HG03521 (cell line): Measurements from ENCODE around the gene GRK5.

Source experiments
- ATAC-seq: cut with Tn5 transposase; IDR thresholded peaks from one replicate; pipeline ENCODE4 v1.9.1; 2021; ENCODE audit warnings: mild to moderate bottlenecking, moderate library complexity; ENCODE audit not compliant: unreplicated experiment

GRK5 gene

DNA sequence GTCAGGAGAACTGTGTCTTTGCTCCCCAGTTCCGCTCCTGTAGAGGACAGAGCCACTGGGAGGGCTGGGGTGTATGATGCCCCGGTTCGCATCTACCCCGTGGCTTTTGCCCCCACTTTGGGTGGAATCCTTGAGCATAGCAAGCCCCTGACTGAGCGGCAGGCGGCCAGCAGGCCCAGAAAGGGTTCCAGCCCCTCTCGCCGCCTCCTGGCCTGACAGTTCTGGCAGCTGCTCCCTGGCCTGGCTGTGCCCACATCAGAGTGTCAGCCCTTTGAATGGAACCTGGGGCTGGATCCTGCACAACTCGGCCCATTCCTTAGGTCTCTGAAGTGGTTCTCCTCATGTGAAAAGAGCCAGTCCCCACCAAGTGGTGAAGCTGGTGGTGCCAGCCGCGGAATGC lies 106.7 kb downstream of the GRK5 start:
- no peak for ATAC-seq

DNA sequence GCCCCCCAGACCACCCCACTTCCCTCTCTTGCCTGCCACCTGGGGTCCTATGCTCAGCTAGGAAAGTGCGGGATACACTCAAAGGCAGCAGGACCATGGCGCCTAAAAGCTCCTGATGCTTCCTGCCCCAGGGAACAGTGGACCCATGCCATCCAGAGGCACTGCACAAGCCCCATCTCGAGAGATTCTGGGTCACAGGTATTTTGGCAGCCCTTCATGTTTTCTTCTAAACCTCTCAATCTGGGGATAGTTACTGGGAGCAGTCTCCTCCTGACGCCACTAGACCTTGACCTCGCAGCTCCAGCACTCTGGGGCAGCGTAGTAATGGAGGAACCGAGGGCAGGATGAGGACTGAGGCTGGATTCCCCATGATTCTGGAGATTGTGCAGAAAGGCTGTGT lies 107.1 kb downstream of the GRK5 start:
- ATAC-seq = no peak

DNA sequence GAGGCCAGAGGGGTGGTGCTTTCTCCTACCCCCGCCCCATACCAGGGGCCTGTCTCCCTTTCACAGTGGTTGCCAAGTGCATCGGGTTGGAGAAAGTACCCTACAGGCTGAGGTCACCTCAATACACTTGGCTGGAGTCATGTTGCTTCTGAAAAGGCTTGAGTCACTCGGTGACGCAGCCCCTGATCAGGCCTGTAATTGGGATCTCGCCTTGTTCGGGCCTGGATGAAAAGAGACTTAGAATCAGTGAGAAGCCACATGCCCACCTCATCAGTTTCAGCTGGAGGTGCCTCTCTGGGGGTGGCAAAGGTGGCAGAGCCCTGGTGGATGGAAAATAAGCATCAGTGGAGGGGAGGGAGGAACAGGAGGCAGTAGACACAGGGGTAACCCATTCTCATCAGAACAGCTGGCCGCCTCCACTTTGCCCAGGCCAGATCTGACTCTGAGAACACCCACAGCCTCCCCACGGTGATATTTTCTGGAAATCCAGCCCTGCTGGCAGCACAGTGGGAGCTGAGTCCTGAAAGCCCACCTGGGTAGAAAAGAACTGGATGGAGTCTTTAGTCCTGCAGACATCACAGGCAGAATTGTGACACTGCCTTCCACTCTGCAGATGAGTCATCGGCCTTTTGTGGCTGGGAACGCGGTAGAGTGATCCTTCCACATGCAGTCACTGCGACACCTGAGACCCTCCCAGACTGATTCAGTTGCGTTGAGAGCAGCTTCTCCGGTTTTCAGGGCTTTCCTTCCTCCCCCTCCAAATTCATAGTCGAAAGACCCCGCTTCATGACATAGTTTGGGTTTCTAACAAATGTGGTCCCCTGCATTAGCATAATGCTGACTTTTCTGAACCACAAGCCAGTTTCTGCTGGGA lies 108.0 kb downstream of the GRK5 start:
- peak; percentile 47 for ATAC-seq

DNA sequence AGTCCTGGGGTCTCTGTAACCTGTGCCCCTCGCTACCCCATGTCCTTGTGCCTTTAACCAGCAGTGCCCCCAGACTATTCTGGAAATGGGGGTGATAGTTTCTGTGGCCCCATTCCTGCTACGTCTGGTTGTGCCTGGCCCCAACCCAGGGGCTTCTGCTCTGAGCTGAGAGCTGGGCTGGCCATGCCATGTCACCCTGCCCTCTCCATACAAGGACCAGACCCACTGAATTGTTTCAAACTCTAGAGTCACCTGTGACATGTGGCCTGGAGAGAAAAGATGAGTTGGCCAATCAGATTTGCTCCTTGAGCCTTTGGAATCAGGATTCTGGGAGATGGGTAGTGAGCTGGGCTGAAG lies 108.6 kb downstream of the GRK5 start:
- ATAC-seq = no peak

DNA sequence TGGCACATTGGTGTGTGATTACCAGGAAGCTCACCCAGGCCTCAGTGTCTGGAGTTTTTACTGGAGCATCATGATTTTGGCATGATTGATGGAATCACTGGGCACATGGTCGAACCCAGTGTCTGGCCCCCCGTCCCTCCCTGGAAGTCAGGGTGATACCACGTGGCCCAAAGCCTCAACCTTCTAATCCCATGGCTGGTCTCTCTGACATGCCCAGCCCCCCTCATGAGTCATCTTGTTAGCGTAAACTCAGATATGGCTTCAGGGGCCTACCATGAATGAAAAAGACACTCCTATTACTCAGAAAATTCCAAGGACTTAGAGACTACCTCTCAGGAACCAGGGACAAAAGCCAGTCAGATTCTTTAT lies 109.3 kb downstream of the GRK5 start:
- no peak for ATAC-seq

DNA sequence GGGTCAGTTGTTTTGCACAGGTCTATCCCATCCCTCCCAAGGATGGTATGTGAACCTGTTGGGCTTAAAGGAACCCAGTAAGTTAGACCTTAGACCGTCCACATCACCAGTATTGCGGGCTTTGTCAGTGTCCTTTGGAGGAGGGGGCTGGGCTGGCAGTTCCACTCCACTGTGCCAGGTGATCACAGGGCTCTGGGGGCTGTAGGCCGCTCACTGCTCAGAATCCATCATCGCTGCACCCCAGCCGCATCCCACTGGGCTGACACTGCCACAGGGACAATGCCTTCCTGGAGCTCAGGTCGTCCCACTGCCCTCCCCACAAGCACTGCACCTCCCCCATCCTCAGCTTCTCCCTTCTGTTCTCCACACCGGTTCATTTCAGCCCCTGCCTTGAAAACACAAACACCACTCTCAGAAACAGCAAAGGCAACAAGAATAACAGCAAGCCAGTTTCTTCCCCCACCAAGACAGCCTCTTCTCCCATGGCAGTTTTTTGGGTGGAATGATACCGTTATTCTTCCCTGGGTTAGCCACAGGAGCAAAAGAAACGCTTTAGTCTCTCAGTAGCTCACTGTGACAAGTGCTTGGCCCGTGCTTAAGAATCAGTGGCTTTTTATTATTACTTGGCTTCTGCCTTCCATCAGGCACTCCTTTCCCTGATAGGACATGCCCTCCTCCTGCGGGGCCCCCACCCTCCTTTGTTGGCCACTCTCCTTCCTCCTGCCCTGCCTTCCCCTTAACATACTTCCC lies 111.2 kb downstream of the GRK5 start:
- ATAC-seq = no peak

DNA sequence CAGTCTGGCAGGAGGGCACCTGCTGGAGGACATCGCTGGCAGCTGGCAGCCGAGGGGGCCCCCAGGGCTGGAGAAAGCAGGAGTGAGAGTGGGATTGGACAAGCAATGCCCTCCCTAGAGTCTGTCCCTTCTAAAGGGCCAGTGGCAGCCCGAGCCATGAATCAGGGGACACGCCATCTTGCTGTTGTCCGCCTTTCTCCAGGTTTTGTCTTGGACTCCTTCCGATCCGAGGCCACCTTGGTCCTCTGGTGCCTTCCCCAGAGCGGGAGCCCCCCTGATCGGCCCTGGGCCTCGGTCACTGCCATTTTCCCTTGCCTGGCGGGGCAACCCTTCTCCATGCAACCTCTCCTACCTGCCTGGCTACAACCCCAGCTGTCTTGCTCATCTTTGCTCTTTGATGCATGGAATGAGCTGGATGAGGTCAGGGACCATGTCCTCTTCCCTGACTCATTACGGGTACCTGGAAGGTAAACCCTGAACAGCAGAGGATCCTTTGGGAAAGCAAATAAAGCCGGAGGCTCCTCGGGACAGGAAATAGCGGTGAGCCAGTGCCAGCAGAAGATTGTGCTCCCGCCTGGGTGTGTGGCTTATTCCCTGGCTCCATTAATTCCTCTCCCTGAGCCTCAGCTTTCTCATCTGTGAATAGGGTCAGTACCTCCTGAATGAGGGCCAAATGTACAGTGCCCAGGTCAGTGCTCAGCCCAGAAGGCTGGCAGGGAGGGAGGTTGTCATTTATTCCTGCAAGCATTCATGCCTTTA lies 112.0 kb downstream of the GRK5 start:
- ATAC-seq = no peak

DNA sequence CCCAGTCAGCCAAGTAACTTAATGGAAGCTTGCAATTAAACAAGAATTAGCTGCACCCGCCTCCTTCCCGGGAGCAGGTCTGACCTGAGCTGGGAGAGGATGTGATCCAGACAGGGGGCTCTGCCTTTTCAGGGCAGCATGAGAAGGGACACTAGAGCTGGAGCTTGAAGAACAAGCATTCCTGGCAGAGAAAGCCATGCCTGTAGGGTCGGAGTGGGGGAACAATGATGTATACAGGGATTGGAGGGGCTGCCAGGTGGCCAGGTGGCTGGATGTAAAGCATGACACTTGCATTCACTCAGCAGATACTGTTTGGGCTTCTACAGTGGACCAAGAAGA lies 112.5 kb downstream of the GRK5 start:
- no peak for ATAC-seq

DNA sequence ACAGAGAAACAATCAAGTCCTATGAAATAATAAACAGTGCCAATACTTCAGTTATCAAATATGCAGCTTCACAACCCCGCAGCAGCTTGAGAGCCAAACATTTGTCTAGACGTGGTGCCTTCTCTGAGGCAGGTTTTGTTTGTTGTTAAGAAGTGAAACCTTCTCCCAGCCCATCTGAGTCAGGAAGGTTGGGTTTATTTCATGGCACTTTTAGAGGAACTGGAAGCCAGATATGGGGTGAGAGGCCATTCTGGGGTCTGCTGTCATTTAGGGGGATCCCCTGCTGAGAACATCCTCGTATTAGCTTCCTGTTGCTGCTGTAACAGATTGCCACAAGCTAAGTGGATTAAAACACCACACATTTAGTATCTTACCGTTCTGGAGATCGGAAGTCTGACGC lies 113.6 kb downstream of the GRK5 start:
- no peak for ATAC-seq

DNA sequence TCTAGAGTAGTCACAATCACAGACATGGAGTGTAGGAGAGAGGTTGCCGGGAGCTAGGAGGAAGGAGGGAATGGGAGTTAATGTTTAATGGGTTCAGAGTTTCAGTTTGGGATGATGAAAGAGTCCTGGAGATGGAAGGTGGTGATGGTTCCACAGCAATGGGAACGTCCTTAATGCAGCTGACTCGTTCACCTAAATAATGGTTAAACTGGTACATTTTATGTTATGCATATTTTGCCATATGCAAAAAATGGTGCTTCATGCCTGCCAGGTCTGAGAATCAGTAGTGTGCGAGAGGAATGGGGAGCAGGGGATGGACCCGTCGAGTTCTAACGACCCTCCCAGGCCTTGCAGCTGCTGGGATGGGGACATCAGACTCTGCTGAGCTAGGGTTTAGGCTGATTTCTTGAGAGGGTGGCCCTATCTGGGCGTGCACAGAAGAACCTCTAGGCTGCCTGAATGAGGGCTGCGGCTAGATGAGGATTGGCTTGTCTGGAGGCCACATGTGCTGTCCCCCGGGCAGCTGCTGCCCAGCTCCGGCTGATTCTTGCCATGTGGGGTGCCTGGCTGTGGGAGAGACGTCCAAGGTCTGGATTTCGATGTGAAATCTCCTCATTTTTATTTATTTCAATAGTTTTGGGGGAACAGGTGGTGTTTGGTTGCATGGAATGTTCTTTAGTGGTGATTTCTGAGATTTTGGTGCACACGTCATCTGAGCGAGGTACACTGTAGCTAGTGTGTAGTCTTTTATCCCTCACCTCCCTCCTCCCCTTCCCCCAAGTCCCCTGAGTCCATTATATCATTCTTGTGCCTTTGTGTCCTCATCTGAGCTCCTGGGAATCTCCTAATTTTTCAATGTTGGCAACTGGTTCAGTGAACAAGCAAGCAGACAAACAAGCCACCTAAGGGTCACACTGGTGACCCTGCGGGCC lies 116.0 kb downstream of the GRK5 start:
- no peak for ATAC-seq

DNA sequence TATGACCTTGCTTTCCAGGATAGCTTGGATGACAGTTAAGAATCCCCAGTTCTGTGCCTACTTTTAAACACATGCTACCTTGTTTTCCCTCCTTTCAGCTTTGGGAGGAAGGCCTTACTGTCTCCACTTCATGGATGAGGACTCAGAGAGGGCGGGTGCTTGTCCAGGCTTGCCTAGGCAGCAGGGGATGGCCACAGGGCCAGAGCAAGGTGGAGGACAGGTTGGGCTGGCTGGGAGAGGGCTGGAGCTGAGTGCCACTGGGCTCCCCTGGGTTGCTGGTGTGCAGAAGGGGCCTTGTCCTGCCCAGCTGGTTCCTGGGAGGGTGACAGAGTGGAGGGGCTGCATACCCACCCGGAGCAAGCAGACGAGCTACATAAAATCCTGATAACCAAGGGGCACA lies 117.8 kb downstream of the GRK5 start:
- no peak for ATAC-seq

DNA sequence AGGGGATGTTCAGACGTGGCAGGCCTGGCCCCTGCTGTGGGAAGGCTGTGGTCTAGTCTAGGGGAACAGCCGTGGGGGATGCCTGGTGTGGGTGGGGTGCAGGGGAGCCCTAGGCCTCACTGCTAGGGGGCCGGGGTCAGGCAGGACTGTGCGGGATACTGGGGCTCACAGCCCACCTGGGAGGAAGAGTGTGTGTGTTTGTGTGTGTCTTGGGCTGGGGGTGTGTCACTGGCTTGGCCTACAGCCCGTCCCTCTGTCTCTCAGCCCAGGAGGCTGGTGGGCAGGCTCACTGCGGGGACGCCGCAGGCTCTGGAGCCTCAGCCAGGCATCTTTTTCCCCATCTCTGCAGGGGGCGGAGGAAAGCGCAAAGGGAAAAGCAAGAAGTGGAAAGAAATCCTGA lies 118.8 kb downstream of the GRK5 start:
- no peak for ATAC-seq

DNA sequence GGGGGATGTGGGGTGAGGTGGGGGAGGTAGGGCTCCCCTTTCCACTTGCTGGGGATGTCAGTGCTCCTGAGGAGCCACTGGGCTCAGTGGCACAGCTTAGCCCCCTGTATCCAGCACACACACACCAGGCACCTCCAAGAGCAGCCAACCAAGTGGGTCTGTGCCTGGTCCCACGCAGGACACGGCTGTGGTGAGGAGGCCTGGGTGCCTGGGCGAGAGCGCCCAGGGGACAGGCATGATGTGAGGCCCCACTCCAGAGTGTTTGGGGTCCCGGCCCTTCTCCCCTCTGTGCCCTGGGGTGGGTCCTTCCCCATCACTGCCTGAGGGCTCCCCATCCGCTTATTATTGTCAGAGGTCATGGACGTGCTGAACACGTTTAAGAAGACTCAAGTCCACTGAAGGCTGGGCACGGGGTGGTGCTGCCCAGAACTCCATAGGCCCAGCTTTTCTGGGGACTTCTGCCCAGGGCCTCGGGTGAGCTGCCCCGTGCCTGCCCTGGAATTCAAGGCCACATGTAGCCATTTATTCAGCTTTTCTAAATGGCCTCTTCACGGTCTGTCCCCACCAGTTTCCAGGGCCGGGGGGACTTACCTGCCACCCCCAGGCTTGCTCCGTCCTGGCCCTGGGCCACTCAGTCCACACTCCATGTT lies 119.8 kb downstream of the GRK5 start:
- no peak for ATAC-seq

DNA sequence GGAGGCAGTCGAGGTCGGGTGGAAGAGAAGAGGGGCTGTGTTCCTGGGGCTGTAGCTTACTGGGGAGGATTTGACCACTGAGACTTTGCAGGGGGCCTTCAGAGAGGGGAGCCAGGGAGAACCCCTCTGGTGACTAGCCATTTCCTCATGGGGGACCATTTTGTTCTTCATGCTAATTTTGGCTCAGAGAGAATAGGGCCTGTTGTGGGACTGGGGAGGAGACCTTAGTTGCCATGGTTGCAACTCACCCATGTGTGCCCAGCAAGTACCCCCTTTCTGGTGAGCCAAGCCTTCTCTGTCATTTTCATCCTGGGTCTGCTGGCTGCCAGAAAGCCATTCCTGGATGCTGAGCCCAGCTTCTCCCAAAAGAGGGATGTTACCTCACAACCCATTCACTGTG lies 120.9 kb downstream of the GRK5 start:
- no peak for ATAC-seq

DNA sequence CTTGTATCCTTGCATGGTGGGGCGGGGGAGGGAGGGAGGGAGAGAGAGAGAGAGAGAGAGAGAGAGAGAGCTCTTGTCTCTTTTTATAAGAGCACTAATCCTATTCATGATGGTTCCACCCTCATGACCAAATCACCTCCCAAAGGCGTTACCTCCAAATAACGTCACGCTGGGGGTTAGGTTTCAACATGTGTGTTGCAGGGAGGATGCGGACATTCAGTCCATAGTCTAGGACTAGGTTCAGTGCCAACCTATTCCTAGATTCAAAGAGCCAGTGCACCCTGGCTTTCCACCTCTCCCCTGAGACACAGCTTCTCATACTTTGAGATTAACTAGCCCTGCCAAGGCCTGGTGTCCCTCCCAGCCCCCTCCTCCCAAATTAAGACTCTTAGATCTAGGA lies 123.0 kb downstream of the GRK5 start:
- ATAC-seq = no peak

DNA sequence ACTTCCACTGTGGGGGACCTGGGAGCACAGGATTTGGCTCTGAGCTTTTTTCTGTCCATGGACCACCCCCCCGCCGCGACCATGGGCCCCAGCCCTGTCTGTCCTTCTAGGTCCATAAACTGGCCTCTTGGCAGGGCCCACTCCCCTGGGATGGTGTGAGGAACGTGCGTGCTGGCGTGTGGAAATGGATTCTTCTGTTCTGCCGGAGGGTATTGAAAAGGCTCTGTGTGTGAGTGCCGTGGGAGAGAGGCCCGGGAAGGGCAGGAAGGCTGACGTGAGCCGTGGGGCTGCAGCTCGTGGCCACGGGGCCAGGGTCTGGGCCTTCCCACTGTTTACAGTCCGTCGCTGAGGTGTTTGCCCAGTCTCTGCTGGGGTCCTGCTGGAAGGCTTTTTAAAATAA lies 123.7 kb downstream of the GRK5 start:
- ATAC-seq = no peak

DNA sequence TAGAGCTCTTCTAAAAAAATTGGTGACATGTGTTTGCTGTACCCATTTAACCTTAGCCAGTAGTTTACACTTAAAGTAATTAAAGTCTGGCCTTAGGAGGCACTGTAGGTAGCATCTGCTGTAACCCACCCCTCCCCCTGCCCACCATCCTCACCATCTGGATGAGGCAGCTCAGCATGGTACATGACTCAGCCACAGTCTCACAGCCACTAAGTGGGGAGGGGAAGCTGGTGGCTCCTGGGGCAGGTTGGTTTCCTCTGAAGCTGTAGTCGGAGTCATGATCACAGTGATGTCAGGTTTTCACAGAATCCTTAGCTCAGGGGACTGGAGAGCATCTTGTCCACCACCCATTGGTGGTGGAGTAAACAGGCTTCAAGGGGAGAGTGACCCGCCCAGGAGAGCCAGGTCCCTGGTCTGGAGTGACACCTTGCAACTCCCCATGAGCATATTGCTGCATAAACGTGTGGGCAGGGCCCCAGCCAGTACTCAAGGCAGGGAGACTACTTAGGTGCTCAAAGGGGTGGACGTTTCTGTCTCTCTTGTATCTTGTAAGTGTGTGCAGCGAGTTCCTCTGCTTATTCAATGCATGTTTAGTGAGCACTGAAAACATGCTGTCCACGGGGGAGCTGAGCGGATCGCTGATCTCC lies 125.9 kb downstream of the GRK5 start:
- no peak for ATAC-seq

DNA sequence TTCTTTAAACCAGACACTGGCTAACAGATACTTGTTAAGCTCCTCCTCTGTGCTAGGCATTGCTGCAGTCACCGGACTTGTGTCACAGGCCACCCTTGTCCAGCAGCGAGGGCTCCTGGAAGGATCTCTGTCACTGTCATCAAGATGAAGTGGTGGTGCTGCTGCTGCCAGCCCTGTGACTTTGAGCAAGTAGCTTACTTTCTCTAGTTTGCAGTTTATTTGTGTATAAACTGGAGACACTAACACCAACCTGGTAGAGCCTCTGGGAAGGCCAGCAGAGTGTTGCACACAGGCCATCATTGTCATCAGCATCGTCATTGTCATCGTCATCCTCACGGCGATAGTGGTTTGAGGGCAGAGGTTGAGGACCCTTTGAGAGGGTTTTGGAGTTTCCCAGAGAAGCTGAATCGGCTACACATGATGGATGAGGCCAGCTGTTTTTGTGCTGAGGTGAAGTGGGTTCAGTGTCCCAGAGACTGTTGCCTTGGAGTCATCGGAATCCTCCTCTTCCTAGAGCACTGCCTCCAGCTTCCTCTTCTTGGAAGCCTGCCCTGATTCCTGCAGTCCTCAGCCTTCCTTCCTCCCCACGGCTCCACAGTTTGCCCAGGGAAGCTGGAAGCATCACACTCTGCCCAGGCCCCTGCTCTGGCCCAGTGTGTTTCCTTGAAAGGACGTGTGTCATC lies 128.4 kb downstream of the GRK5 start:
- no peak for ATAC-seq

DNA sequence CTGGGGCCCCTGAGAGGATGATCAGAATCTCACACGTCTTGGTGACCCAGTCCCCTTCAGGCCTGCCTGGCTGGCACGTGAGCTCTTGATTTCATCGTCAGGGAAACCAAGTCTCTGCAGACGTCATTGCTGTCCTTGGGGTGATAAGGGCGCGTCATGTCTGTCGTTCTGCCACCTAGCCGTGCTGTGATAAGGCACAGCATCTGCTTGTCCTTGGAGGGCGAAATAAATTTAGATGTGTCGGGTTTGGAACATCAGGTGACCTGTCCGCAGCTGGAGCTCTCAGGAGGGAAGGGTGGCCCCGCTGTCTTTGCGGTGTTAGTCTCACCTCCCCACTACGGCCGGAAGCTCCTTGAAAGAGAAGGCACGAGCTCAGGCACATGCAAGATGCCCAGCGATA lies 129.2 kb downstream of the GRK5 start:
- ATAC-seq = no peak
